Neural progenitor cell (in vitro differentiated cells): ENCODE results near the gene SLC22A23. TPM values are rescaled to one million over a fixed set of nuclear protein-coding genes. Genes with fewer than 3 reads are reported as not detected.
A peak's percentile ranks its signal among the peaks of the same experiment; 100 is the strongest.

ENCODE experiments used
- DNase-seq: peaks from one replicate; pipeline ENCODE4 v3.0.0-alpha.2; 2016; ENCODE audit warnings: low spot score
- H2AFZ ChIP-seq: fragments of 200-600 bp; sonication (generic); replicated peaks from 2 replicates; pipeline ENCODE4 v1.6.1; 2016; ENCODE audit warnings: antibody characterized with exemption
- H3F3A ChIP-seq: fragments of 200-600 bp; sonication (generic); 2 replicates; pipeline ENCODE4 v1.6.1; 2016; ENCODE audit warnings: antibody characterized with exemption, low read depth
- H3K27ac ChIP-seq: fragments of 200-600 bp; sonication (generic); 2 replicates; pipeline ENCODE4 v1.5.1; 2016; ENCODE audit warnings: mild to moderate bottlenecking
- H3K27me3 ChIP-seq: fragments of 200-600 bp; sonication (generic); 2 replicates; pipeline ENCODE4 v1.6.1; 2016; ENCODE audit warnings: mild to moderate bottlenecking, moderate library complexity
- H3K36me3 ChIP-seq: fragments of 200-600 bp; sonication (generic); 2 replicates; pipeline ENCODE4 v1.5.1; 2016
- H3K4me1 ChIP-seq: fragments of 200-600 bp; sonication (generic); 2 replicates; pipeline ENCODE4 v1.6.1; 2016; ENCODE audit warnings: mixed run types
- H3K4me2 ChIP-seq: fragments of 200-600 bp; sonication (generic); 2 replicates; pipeline ENCODE4 v1.6.1; 2016
- H3K4me3 ChIP-seq: fragments of 200-600 bp; sonication (generic); 2 replicates; pipeline ENCODE4 v1.5.1; 2016
- H3K79me2 ChIP-seq: fragments of 200-600 bp; sonication (generic); 2 replicates; pipeline ENCODE4 v1.6.1; 2016; ENCODE audit warnings: low read depth
- H3K9ac ChIP-seq: fragments of 200-600 bp; sonication (generic); 2 replicates; pipeline ENCODE4 v1.6.1; 2016
- H3K9me3 ChIP-seq: fragments of 200-600 bp; sonication (generic); 2 replicates; pipeline ENCODE4 v1.5.1; 2016; ENCODE audit warnings: low read depth
- H4K20me1 ChIP-seq: fragments of 200-600 bp; sonication (generic); 2 replicates; pipeline ENCODE4 v1.6.1; 2016; ENCODE audit warnings: low read depth
- H3K27ac Mint-ChIP-seq: 3 replicates; pipeline ENCODE4 v1.8.0; 2021; ENCODE audit warnings: mixed read lengths
- H3K27me3 Mint-ChIP-seq: 2 replicates; pipeline ENCODE4 v1.8.0; 2022; ENCODE audit warnings: low read depth, mild to moderate bottlenecking, inconsistent platforms, moderate library complexity, mixed read lengths; ENCODE audit not compliant: insufficient read depth
- H3K36me3 Mint-ChIP-seq: 3 replicates; pipeline ENCODE4 v1.8.0; 2021; ENCODE audit warnings: mixed read lengths
- H3K4me1 Mint-ChIP-seq: 3 replicates; pipeline ENCODE4 v1.8.0; 2021; ENCODE audit warnings: mixed read lengths
- H3K4me3 Mint-ChIP-seq: 3 replicates; pipeline ENCODE4 v1.8.0; 2021; ENCODE audit warnings: mild to moderate bottlenecking, moderate library complexity, mixed read lengths
- H3K9me3 Mint-ChIP-seq: 3 replicates; pipeline ENCODE4 v1.8.0; 2020; ENCODE audit warnings: mixed read lengths
- CTCF ChIP-seq: fragments of 200-600 bp; sonication (generic); IDR thresholded peaks from 2 replicates; pipeline ENCODE4 v1.5.1; 2017; ENCODE audit warnings: antibody characterized with exemption, mild to moderate bottlenecking
- EZH2 ChIP-seq: fragments of 200-600 bp; sonication (generic); IDR thresholded peaks from 2 replicates; pipeline ENCODE4 v1.6.1; 2017; ENCODE audit warnings: antibody characterized with exemption, mild to moderate bottlenecking, moderate library complexity
- EZH2phosphoT487 ChIP-seq: fragments of 200-600 bp; sonication (generic); IDR thresholded peaks from 2 replicates; pipeline ENCODE4 v1.6.1; 2017; ENCODE audit warnings: antibody characterized with exemption
- total RNA-seq: library from RNA; depleted of rRNA; stranded (reverse); fragments of >200 nt; gene quantifications from 2 replicates; pipeline ENCODE4 v1.2.3, GENCODE V29; 2015; ENCODE audit warnings: low replicate concordance

Gene SLC22A23
- total RNA-seq, 1 donor from 2014 or later: 0.99 TPM

DNA sequence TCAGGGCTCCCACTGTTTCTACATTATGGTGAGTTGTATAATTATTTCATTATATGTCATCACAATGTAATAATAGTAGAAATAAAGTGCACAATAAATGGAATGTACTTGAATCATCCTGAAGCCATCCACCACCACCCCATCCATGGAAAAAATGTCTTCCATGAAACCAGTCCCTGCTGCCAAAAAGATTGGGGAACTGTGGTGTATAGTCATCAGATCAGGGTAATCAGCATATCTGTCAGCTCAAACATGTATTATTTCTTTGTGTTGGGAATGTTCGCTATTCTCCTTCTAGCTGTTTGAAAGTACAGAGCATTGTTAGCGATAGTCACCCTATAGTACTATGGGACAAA lies 33.8 kb upstream of the SLC22A23 start:
- no peaks in the 10 kb centered on the region for H3K9me3 ChIP-seq
- no peaks in the 10 kb centered on the region for H3K79me2 ChIP-seq
- no peak for DNase-seq
- no peaks in the 10 kb centered on the region for H3K4me1 ChIP-seq
- Mint-ChIP-seq H3K27me3 (peaks cover 10% of the 10 kb centered on the region), H3K36me3 (no peaks in the 10 kb centered on the region), H3K27ac (peak overlapping the region; percentile 3), H3K4me1 (peaks cover 19% of the 10 kb centered on the region), H3K9me3 (peaks cover 5% of the 10 kb centered on the region), H3K4me3 (no peak overlapping the region)
- no peaks in the 10 kb centered on the region for H3K27me3 ChIP-seq
- H3F3A ChIP-seq: no peaks in the 10 kb centered on the region
- no peak overlapping the region for H3K4me3 ChIP-seq
- H4K20me1 ChIP-seq: no peaks in the 10 kb centered on the region
- H3K27ac ChIP-seq: no peak overlapping the region
- no peak overlapping the region for H2AFZ ChIP-seq
- no peak overlapping the region for H3K4me2 ChIP-seq
- TF ChIP-seq EZH2: no peak
- TF ChIP-seq CTCF: no peak
- no peak for TF ChIP-seq EZH2phosphoT487
- H3K36me3 ChIP-seq: no peaks in the 10 kb centered on the region
- no peak overlapping the region for H3K9ac ChIP-seq

GRCh38 chr6:3489961-3490624 lies 33.2 kb upstream of the SLC22A23 start:
- H3K9me3 Mint-ChIP-seq: peaks cover 5% of the 10 kb centered on the region
- H3K4me3 ChIP-seq: no peak overlapping the region
- no peak for DNase-seq
- no peak overlapping the region for H3K27ac Mint-ChIP-seq
- no peak overlapping the region for H3K9ac ChIP-seq
- no peaks in the 10 kb centered on the region for H3K27me3 ChIP-seq
- no peaks in the 10 kb centered on the region for H3K9me3 ChIP-seq
- peak overlapping the region; percentile 48 for H2AFZ ChIP-seq
- no peaks in the 10 kb centered on the region for H3K79me2 ChIP-seq
- no peak overlapping the region for H3K27ac ChIP-seq
- no peaks in the 10 kb centered on the region for H4K20me1 ChIP-seq
- H3F3A ChIP-seq: no peaks in the 10 kb centered on the region
- H3K4me1 ChIP-seq: no peaks in the 10 kb centered on the region
- peaks cover 19% of the 10 kb centered on the region for H3K4me1 Mint-ChIP-seq
- H3K36me3 Mint-ChIP-seq: no peaks in the 10 kb centered on the region
- H3K27me3 Mint-ChIP-seq: peaks cover 10% of the 10 kb centered on the region
- TF ChIP-seq EZH2 (no peak), CTCF (no peak), EZH2phosphoT487 (no peak)
- H3K36me3 ChIP-seq: no peaks in the 10 kb centered on the region
- H3K4me3 Mint-ChIP-seq: no peak overlapping the region
- no peak overlapping the region for H3K4me2 ChIP-seq

- Histone ChIP-seq H3K27ac (no peak overlapping the region), H3F3A (no peaks in the 10 kb centered on the region), H3K4me3 (no peak overlapping the region), H3K9me3 (no peaks in the 10 kb centered on the region), H3K9ac (no peak overlapping the region), H4K20me1 (no peaks in the 10 kb centered on the region), H3K79me2 (no peaks in the 10 kb centered on the region), H3K36me3 (no peaks in the 10 kb centered on the region), H3K4me1 (peaks cover 2% of the 10 kb centered on the region), H3K27me3 (no peaks in the 10 kb centered on the region), H2AFZ (peak overlapping the region; percentile 48), H3K4me2 (no peak overlapping the region)
- peaks cover 5% of the 10 kb centered on the region for H3K9me3 Mint-ChIP-seq
- DNase-seq: no peak
- H3K27ac Mint-ChIP-seq: peak overlapping the region; percentile 78
- H3K27me3 Mint-ChIP-seq: peaks cover 10% of the 10 kb centered on the region
- no peak for TF ChIP-seq EZH2
- TF ChIP-seq EZH2phosphoT487: no peak
- TF ChIP-seq CTCF: no peak
- H3K36me3 Mint-ChIP-seq: no peaks in the 10 kb centered on the region
- peaks cover 19% of the 10 kb centered on the region for H3K4me1 Mint-ChIP-seq
- no peak overlapping the region for H3K4me3 Mint-ChIP-seq
These were observed 32.3 kb upstream of the SLC22A23 start for GRCh38 chr6:3489027-3489757.
